IPS-20b (cell line): ENCODE data around the gene SNX19.
"Not testable (repeated sequence)": the region's sequence is repeated elsewhere in the genome, so short reads cannot be mapped to it uniquely, and the experiment has no call there.

ENCODE experiments used
- H3K27ac ChIP-seq: one replicate; pipeline ENCODE4 v1.5.1; 2013; ENCODE audit warnings: low read length
- H3K27me3 ChIP-seq: 2 replicates; pipeline ENCODE4 v1.6.1; 2013; ENCODE audit warnings: mild to moderate bottlenecking, low read length, inconsistent platforms; ENCODE audit not compliant: insufficient read depth
- H3K36me3 ChIP-seq: 2 replicates; pipeline ENCODE4 v1.6.1; 2013; ENCODE audit warnings: low read depth, mild to moderate bottlenecking, inconsistent platforms, low read length, moderate library complexity; ENCODE audit not compliant: insufficient read depth
- H3K4me1 ChIP-seq: 2 replicates; pipeline ENCODE4 v1.6.1; 2013; ENCODE audit warnings: mild to moderate bottlenecking, control low read depth, inconsistent platforms, low read length, moderate library complexity; ENCODE audit not compliant: insufficient read depth
- H3K4me3 ChIP-seq: 2 replicates; pipeline ENCODE4 v1.5.1; 2013; ENCODE audit warnings: mild to moderate bottlenecking, low read length, inconsistent platforms
- H3K9ac ChIP-seq: 2 replicates; pipeline ENCODE4 v1.6.1; 2013; ENCODE audit warnings: low read depth, mild to moderate bottlenecking, inconsistent platforms, low read length, moderate library complexity
- H3K9me3 ChIP-seq: 2 replicates; pipeline ENCODE4 v1.6.1; 2013; ENCODE audit warnings: mild to moderate bottlenecking, low read depth, low read length, inconsistent platforms; ENCODE audit not compliant: insufficient read depth

SNX19 gene

DNA sequence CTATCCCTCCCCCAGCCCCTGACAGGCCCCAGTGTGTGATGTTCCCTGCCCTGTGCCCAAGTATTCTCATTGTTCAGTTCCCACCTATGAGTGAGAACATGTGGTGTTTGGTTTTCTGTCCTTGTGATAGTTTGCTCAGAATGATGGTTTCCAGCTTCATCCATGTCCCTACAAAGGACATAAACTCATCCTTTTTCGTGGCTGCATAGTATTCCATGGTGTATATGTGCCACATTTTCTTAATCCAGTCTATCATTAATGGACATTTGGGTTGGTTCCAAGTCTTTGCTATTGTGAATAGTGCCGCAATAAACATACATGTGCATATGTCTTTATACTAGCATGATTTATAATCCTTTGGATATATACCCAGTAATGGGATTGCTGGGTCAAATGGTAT lies 60.6 kb downstream of the SNX19 start:
- not testable (repeated sequence) for H3K9me3 ChIP-seq, H3K9ac ChIP-seq, H3K36me3 ChIP-seq, H3K27ac ChIP-seq, H3K4me3 ChIP-seq, H3K4me1 ChIP-seq, H3K27me3 ChIP-seq

- H3K9ac ChIP-seq = no peak overlapping the region
- no peaks in the 10 kb centered on the region for H3K36me3 ChIP-seq
- H3K27ac ChIP-seq = no peak overlapping the region
- H3K27me3 ChIP-seq = no peaks in the 10 kb centered on the region
- H3K9me3 ChIP-seq = no peaks in the 10 kb centered on the region
- H3K4me3 ChIP-seq = no peak overlapping the region
- no peaks in the 10 kb centered on the region for H3K4me1 ChIP-seq
Measured at GRCh38 chr11:130854483-130854882, 61.8 kb downstream of the SNX19 start.

- Histone ChIP-seq H3K4me1 (no peaks in the 10 kb centered on the region), H3K27ac (no peak overlapping the region), H3K27me3 (no peaks in the 10 kb centered on the region)
Measured at GRCh38 chr11:130852589-130852988, 63.7 kb downstream of the SNX19 start.

GRCh38 chr11:130850185-130850944 lies 65.9 kb downstream of the SNX19 start:
- Histone ChIP-seq H3K27me3 (no peaks in the 10 kb centered on the region), H3K9ac (no peak overlapping the region), H3K27ac (no peak overlapping the region), H3K4me1 (no peaks in the 10 kb centered on the region), H3K4me3 (no peak overlapping the region), H3K9me3 (no peaks in the 10 kb centered on the region), H3K36me3 (no peaks in the 10 kb centered on the region)

More at GRCh38 chr11:130852589-130852988, 63.7 kb downstream of the SNX19 start:
- Histone ChIP-seq H3K9ac (no peak overlapping the region), H3K9me3 (no peaks in the 10 kb centered on the region), H3K36me3 (no peaks in the 10 kb centered on the region), H3K4me3 (no peak overlapping the region)

DNA sequence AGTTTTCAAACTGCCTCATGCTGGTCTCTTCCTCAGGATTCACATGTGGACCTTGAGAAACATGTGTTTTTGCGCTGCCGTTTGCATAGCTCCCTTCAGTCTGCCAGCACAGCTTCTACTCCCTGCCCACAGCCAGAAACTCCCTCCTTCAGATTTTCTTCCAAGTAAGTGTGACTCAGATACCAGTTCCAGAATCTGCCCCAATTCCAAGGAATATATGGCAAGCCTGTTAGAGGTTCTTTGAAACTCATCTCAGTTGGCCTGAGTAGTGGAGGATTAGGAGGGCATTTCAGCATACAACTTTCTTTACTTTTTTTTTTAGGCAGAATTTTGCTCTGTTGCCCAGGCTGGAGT lies 67.1 kb downstream of the SNX19 start:
- H3K27me3 ChIP-seq = no peaks in the 10 kb centered on the region
- no peak overlapping the region for H3K4me3 ChIP-seq
- H3K9me3 ChIP-seq = no peaks in the 10 kb centered on the region
- no peak overlapping the region for H3K27ac ChIP-seq
- H3K36me3 ChIP-seq = no peaks in the 10 kb centered on the region
- no peak overlapping the region for H3K9ac ChIP-seq
- H3K4me1 ChIP-seq = no peaks in the 10 kb centered on the region

GRCh38 chr11:130848361-130849214 lies 67.7 kb downstream of the SNX19 start:
- no peak overlapping the region for H3K27ac ChIP-seq
- no peaks in the 10 kb centered on the region for H3K27me3 ChIP-seq
- no peaks in the 10 kb centered on the region for H3K9me3 ChIP-seq
- H3K36me3 ChIP-seq = no peaks in the 10 kb centered on the region
- 0 out of 2 replicates have a peak, but pooled peaks cover 2% of the 10 kb centered on the region for H3K4me1 ChIP-seq
- H3K4me3 ChIP-seq = no peak overlapping the region
- no peak overlapping the region for H3K9ac ChIP-seq

DNA sequence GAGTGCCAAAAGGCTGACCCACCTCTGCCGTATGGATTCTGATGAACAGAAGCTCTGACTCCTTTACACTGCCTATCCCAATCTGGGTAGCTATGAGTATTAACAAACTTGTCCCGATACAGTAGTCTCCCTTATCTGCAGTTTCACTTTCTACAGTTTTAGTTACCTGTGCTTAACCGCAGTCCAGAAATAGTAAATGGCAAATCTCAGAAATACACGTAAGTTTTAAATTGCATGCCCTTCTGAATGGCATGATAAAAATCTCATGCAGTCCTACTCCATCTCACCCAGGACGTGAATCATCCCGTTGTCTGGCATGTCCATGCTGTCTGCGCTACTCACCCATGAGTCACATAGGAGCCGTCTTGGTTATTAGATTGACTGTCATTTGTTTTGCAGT lies 68.8 kb downstream of the SNX19 start:
- Histone ChIP-seq H3K9ac (no peak overlapping the region), H3K9me3 (no peaks in the 10 kb centered on the region), H3K27me3 (no peaks in the 10 kb centered on the region), H3K27ac (no peak overlapping the region), H3K4me1 (0 out of 2 replicates have a peak, but pooled peaks cover 6% of the 10 kb centered on the region), H3K4me3 (no peak overlapping the region), H3K36me3 (no peaks in the 10 kb centered on the region)

DNA sequence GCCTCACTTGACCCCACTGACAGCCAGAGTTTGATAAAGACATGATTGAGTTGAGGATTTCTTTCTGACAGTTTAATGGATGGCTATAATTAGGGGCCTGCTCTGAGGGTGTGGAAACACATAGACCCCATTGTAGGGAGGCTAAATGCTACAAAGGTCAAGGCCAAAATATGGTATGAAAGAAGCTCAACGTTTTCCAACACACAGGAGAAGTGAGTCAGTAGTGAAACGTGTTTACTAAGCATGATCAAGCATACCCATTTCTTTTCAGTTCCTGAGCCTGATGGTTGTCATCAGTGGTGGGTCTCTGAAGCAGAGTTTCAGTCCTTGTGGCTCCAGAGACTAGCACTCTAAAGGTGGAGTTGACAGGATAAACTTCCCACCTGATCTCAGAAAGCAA lies 69.7 kb downstream of the SNX19 start:
- H3K27me3 ChIP-seq = no peaks in the 10 kb centered on the region
- H3K27ac ChIP-seq = no peak overlapping the region
- no peak overlapping the region for H3K4me3 ChIP-seq
- H3K9ac ChIP-seq = no peak overlapping the region
- no peaks in the 10 kb centered on the region for H3K36me3 ChIP-seq
- H3K9me3 ChIP-seq = no peaks in the 10 kb centered on the region
- H3K4me1 ChIP-seq = 0 out of 2 replicates have a peak, but pooled peaks cover 6% of the 10 kb centered on the region

GRCh38 chr11:130842001-130842400 lies 74.3 kb downstream of the SNX19 start:
- Histone ChIP-seq H3K9ac (no peak overlapping the region), H3K4me1 (0 out of 2 replicates have a peak, but pooled peaks cover 6% of the 10 kb centered on the region), H3K4me3 (no peak overlapping the region), H3K27me3 (no peaks in the 10 kb centered on the region), H3K27ac (no peak overlapping the region), H3K36me3 (no peaks in the 10 kb centered on the region), H3K9me3 (no peaks in the 10 kb centered on the region)

DNA sequence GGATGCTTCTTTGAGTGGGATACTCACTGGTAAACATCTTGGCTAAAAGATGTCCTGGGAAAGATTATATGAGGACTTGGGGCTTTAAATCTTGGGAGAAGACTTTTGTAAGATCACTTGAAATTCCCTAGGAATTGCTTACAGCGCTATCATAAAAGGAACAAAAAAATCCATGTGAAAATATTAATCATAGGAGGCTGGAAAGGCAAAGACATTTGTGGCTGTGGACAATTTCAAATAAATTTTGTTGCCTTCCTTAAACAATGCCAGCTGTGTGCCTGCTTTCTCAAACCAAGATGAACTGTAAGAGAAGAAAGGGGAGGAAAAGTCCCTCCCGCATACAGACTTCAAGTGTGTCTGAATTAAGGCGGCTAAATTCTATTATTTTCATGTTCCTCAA lies 75.6 kb downstream of the SNX19 start:
- H3K27ac ChIP-seq = no peak overlapping the region
- 0 out of 2 replicates have a peak, but pooled peaks cover 6% of the 10 kb centered on the region for H3K4me1 ChIP-seq
- no peak overlapping the region for H3K4me3 ChIP-seq
- H3K27me3 ChIP-seq = no peaks in the 10 kb centered on the region
- no peaks in the 10 kb centered on the region for H3K36me3 ChIP-seq
- no peak overlapping the region for H3K9ac ChIP-seq
- H3K9me3 ChIP-seq = no peaks in the 10 kb centered on the region

- Histone ChIP-seq H3K27me3 (no peaks in the 10 kb centered on the region), H3K4me1 (0 out of 2 replicates have a peak, but pooled peaks cover 6% of the 10 kb centered on the region), H3K27ac (no peak overlapping the region), H3K4me3 (no peak overlapping the region), H3K9me3 (no peaks in the 10 kb centered on the region), H3K9ac (no peak overlapping the region), H3K36me3 (no peaks in the 10 kb centered on the region)
Measured at GRCh38 chr11:130839981-130840666, 76.2 kb downstream of the SNX19 start.
